ENCODE data around the gene KIAA0586.
A peak's percentile ranks its signal among the peaks of the same experiment; 100 is the strongest.

Gene KIAA0586

DNA sequence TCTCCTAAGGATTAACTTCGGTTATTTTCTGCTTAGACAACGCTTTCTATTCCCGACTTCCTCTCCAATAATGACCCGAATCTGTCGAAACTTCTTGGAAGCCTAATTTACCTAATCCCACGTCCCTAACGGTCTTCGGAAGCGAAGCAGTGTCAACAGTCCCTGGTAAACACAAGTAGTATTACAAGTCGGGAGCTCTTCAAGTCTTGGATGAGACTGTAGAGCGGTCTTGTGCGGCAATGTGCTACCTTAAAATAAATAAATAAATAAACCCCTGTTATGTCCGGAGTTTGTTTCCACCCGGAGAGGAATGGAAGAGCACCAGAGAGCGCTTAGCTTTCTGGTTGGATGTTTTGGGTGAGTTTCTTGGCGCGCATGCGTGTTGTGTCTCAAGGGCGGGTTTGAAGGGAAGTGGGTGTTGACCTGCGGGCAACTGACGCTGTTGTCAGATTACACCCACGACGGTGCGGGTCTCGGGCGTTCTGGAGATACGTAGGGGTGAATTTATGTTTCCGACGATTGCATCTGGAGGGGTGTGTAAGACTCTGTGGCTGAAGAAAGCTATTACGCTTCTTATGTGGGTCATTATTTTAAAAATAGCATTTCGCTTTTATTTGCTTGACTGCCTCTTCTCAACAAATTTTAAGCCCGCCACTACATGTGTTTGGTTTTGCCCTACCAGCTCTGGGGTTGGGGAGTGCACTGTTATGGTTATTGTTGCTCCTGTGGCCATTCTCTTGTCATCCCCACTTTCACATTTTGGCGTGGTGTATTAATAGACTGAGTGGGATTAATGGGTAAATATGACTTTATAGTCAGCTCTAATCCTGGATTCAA, at the start of gene KIAA0586, which contains the start of gene TIMM9:
TSS of gene KIAA0586 (plus strand) at position 439 of the 837 bp plus-strand sequence. CDS start 546 bp downstream, outside the sequence.
TSS of gene TIMM9 (minus strand) at position 251 of the 837 bp plus-strand sequence. CDS start 15,586 bp downstream, outside the sequence.
- TF ChIP-seq, protein P1, sequence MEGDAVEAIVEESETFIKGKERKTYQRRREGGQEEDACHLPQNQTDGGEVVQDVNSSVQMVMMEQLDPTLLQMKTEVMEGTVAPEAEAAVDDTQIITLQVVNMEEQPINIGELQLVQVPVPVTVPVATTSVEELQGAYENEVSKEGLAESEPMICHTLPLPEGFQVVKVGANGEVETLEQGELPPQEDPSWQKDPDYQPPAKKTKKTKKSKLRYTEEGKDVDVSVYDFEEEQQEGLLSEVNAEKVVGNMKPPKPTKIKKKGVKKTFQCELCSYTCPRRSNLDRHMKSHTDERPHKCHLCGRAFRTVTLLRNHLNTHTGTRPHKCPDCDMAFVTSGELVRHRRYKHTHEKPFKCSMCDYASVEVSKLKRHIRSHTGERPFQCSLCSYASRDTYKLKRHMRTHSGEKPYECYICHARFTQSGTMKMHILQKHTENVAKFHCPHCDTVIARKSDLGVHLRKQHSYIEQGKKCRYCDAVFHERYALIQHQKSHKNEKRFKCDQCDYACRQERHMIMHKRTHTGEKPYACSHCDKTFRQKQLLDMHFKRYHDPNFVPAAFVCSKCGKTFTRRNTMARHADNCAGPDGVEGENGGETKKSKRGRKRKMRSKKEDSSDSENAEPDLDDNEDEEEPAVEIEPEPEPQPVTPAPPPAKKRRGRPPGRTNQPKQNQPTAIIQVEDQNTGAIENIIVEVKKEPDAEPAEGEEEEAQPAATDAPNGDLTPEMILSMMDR (IDR thresholded peaks at IDR 0.05; ENCODE audit: control insufficient read depth, insufficient read depth, low read depth, low read length, missing control alignments): no peak
- H3K4me3 ChIP-seq (ENCODE audit: control insufficient read depth, low read depth, low read length): peak within 1 kb of the TSS; percentile 94
- DNase-seq (ENCODE audit: low read depth): peak; percentile 97

GRCh38 chr14:58390830-58391229, 36.7 kb upstream of the KIAA0586 start:
- TF ChIP-seq, protein P1 (IDR thresholded peaks at IDR 0.05; ENCODE audit: control insufficient read depth, insufficient read depth, low read depth, low read length, missing control alignments): no peak
- no peak overlapping the region for H3K4me3 ChIP-seq (ENCODE audit: control insufficient read depth, low read depth, low read length)
- DNase-seq (ENCODE audit: low read depth): no peak

DNA sequence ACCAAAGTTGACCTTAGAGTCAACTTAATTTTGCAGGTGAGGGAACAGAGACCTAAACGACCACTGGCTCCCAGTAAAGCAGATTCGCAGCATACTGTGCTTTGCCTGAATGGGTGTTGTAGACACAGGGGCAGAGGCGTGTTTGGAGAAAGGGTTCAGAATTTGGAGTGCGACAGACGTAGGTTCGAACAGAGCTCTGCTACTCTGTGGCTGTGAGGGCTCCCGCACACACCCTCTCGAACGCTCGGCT, 32.0 kb upstream of the KIAA0586 start:
- H3K4me3 ChIP-seq (ENCODE audit: control insufficient read depth, low read depth, low read length): peak overlapping the region; percentile 36
- TF ChIP-seq, protein P1 (IDR thresholded peaks at IDR 0.05; ENCODE audit: control insufficient read depth, insufficient read depth, low read depth, low read length, missing control alignments): no peak
- no peak for DNase-seq (ENCODE audit: low read depth)

DNA sequence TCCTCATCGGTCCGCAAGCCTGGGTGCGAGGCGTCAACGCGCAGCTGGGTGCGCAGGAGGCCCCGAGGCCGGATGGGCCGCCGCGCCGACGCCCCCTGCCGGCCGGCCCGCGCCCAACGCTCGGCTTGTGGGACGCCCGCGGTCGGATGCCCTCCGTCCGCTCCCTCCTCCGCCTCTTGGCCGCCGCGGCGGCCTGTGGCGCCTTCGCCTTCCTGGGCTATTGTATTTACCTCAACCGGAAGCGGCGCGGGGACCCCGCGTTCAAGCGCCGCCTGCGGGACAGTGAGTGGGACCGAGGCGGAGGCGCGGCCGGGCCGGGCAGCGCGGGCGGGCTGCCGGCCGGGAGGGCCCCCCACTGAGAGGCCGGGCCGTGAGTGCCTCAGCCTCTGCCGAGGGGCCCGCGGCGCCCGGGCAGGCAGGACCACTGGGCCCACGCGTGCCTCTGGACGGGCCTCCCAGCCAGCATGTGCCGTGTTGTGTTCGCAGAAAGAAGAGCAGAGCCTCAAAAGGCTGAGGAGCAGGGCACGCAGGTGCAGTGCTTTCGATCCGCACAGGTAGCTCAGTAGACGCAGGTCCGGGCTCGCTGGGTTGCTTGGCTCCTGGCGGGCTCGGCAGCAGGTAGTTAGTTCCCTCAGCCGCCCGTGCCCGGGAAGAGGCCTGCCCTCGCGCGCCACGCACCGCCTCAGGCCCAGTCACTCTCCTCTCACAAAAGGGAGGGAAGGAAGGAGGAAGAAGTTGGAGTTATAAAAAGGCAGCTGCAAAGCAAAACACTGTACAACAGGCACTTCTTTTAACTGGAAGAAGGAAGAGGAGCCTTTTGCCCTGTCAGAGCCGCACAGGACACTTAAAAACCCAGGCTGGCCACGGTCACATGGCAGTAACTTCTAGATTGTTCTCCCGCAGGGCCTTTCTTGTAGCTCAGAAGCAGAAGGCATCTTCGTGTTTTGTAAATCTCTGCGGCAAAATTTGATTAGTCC, 31.4 kb upstream of the KIAA0586 start, which contains the start of gene TOMM20L:
TSS of gene TOMM20L (plus strand) at position 119 of the 977 bp plus-strand sequence. CDS start at position 147, 28 bp downstream.
- TF ChIP-seq, protein P1 (IDR thresholded peaks at IDR 0.05; ENCODE audit: control insufficient read depth, insufficient read depth, low read depth, low read length, missing control alignments): peak; percentile 35
- H3K4me3 ChIP-seq (ENCODE audit: control insufficient read depth, low read depth, low read length): peak within 1 kb of the TSS; percentile 36
- DNase-seq (ENCODE audit: low read depth): peak; percentile 1

DNA sequence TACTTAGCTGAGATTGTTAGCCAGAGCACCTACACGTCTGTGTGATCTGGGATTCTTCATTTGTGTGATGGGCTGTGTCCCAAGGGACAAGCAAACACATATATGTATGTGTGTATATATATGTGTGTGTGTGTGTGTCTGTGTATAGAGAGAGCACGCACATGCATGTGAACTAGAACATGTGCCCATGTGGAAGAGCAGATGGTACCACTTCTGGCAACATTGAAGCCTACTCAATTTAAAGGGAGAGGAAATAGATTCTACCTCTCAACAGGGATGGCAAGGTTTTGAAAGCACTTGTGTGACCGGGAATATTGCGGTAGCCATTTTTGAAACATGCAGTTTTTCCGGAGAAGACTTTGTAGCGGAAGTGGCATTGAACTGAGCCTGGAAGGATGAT, 30.4 kb upstream of the KIAA0586 start:
- H3K4me3 ChIP-seq (ENCODE audit: control insufficient read depth, low read depth, low read length): no peak overlapping the region
- TF ChIP-seq, protein P1 (IDR thresholded peaks at IDR 0.05; ENCODE audit: control insufficient read depth, insufficient read depth, low read depth, low read length, missing control alignments): no peak
- no peak for DNase-seq (ENCODE audit: low read depth)

GRCh38 chr14:58398495-58398894, 29.0 kb upstream of the KIAA0586 start:
- no peak overlapping the region for H3K4me3 ChIP-seq (ENCODE audit: control insufficient read depth, low read depth, low read length)
- TF ChIP-seq, protein P1 (IDR thresholded peaks at IDR 0.05; ENCODE audit: control insufficient read depth, insufficient read depth, low read depth, low read length, missing control alignments): no peak
- DNase-seq (ENCODE audit: low read depth): no peak
